WTC11 (cell line): Measurements from ENCODE around the gene SPTBN4. TPM values are rescaled to one million over a fixed set of nuclear protein-coding genes. Genes with fewer than 3 reads are reported as not detected.
A peak's percentile ranks its signal among the peaks of the same experiment; 100 is the strongest.

Experiments
- ATAC-seq: fragments of 200-7000 bp; cut with Tn5 transposase; 2 replicates; pipeline ENCODE4 v1.10.0; 2021; ENCODE audit warnings: mild to moderate bottlenecking, moderate library complexity
- CTCF ChIA-PET: fragments of 300-600 bp; sonication (Branson Sonifier 250); formaldehyde crosslinking; loops from one replicate; lab custom pipeline; 2021; ENCODE audit warnings: antibody characterized with exemption; lab: Charles Lee
- POLR2A ChIA-PET: fragments of 350-600 bp; sonication (Branson Sonifier 250); formaldehyde crosslinking; loops from one replicate; lab custom pipeline; 2021; ENCODE audit warnings: antibody characterized with exemption; lab: Charles Lee
- DNase-seq: peaks from one replicate; pipeline ENCODE4 v3.0.0; 2021; ENCODE audit warnings: low spot score
- H3K27ac Mint-ChIP-seq: 2 replicates; pipeline ENCODE4 v1.8.0; 2021; ENCODE audit warnings: mixed read lengths
- H3K27me3 Mint-ChIP-seq: 2 replicates; pipeline ENCODE4 v1.8.0; 2021; ENCODE audit warnings: low read depth, mild to moderate bottlenecking, moderate library complexity, mixed read lengths
- H3K36me3 Mint-ChIP-seq: 2 replicates; pipeline ENCODE4 v1.8.0; 2021; ENCODE audit warnings: mixed read lengths
- H3K4me1 Mint-ChIP-seq: 2 replicates; pipeline ENCODE4 v1.8.0; 2022; ENCODE audit warnings: mixed read lengths
- H3K4me3 Mint-ChIP-seq: 2 replicates; pipeline ENCODE4 v1.8.0; 2021; ENCODE audit warnings: mild to moderate bottlenecking, moderate library complexity, mixed read lengths
- H3K9me3 Mint-ChIP-seq: 2 replicates; pipeline ENCODE4 v1.8.0; 2021; ENCODE audit warnings: mixed read lengths
- CBFB ChIP-seq: sonication (generic); formaldehyde crosslinking; IDR thresholded peaks from 2 replicates; pipeline ENCODE4 v1.8.1; 2022; ENCODE audit warnings: mild to moderate bottlenecking, low read depth, missing genetic modification reagents
- ETV6 ChIP-seq: sonication (generic); formaldehyde crosslinking; IDR thresholded peaks from 2 replicates; pipeline ENCODE4 v1.8.1; 2022; ENCODE audit warnings: mild to moderate bottlenecking, missing genetic modification reagents
- FOXK1 ChIP-seq: sonication (generic); formaldehyde crosslinking; IDR thresholded peaks from 2 replicates; pipeline ENCODE4 v1.8.0; 2022; ENCODE audit warnings: mild to moderate bottlenecking, moderate library complexity, missing genetic modification reagents
- GTF2I ChIP-seq: fragments of 250-450 bp; sonication (Bioruptor Pico); conservative IDR thresholded peaks from 2 replicates; pipeline ENCODE4 v1.4.0; 2021; ENCODE audit warnings: mild to moderate bottlenecking
- HMGA2 ChIP-seq: fragments of 250-450 bp; sonication (Bioruptor Pico); IDR thresholded peaks from 2 replicates; pipeline ENCODE4 v1.4.0; 2021; ENCODE audit warnings: mild to moderate bottlenecking, moderate library complexity
- NFE2L1 ChIP-seq: sonication (generic); formaldehyde crosslinking; IDR thresholded peaks from 2 replicates; pipeline ENCODE4 v1.8.1; 2023; ENCODE audit warnings: missing genetic modification reagents
- NFYB ChIP-seq: sonication (generic); formaldehyde crosslinking; conservative IDR thresholded peaks from 2 replicates; pipeline ENCODE4 v1.8.0; 2022; ENCODE audit warnings: low read depth, missing genetic modification reagents
- NR1H2 ChIP-seq: sonication (generic); formaldehyde crosslinking; IDR thresholded peaks from 2 replicates; pipeline ENCODE4 v1.9.0; 2021; ENCODE audit warnings: mild to moderate bottlenecking, moderate library complexity, missing genetic modification reagents
- OVOL2 ChIP-seq: fragments of 250-450 bp; sonication (Bioruptor Pico); IDR thresholded peaks from 2 replicates; pipeline ENCODE4 v1.9.0; 2021; ENCODE audit warnings: mild to moderate bottlenecking, borderline replicate concordance
- SMAD3 ChIP-seq: sonication (generic); formaldehyde crosslinking; IDR thresholded peaks from 2 replicates; pipeline ENCODE4 v1.8.0; 2022; ENCODE audit warnings: missing genetic modification reagents, mild to moderate bottlenecking, borderline replicate concordance
- SMAD4 ChIP-seq: sonication (generic); formaldehyde crosslinking; IDR thresholded peaks from 2 replicates; pipeline ENCODE4 v1.8.0; 2022; ENCODE audit warnings: mild to moderate bottlenecking, missing genetic modification reagents
- SOX15 ChIP-seq: fragments of 250-450 bp; sonication (Bioruptor Pico); IDR thresholded peaks from 2 replicates; pipeline ENCODE4 v1.9.0; 2021; ENCODE audit warnings: mild to moderate bottlenecking
- SP1 ChIP-seq: sonication (generic); formaldehyde crosslinking; conservative IDR thresholded peaks from 2 replicates; pipeline ENCODE4 v1.8.1; 2022; ENCODE audit warnings: missing genetic modification reagents
- TEAD1 ChIP-seq: sonication (generic); formaldehyde crosslinking; IDR thresholded peaks from 2 replicates; pipeline ENCODE4 v1.8.0; 2022; ENCODE audit warnings: mild to moderate bottlenecking, missing genetic modification reagents
- ZNF263 ChIP-seq: sonication (generic); formaldehyde crosslinking; IDR thresholded peaks from 2 replicates; pipeline ENCODE4 v1.8.1; 2022; ENCODE audit warnings: low read depth, mild to moderate bottlenecking, moderate library complexity, missing genetic modification reagents
- ZNF416 ChIP-seq: fragments of 250-450 bp; sonication (Bioruptor Pico); IDR thresholded peaks from 2 replicates; pipeline ENCODE4 v1.9.0; 2021; ENCODE audit warnings: mild to moderate bottlenecking, inconsistent platforms
- ZNF423 ChIP-seq: fragments of 250-450 bp; sonication (Bioruptor Pico); IDR thresholded peaks from 2 replicates; pipeline ENCODE4 v2.1.2; 2022; ENCODE audit warnings: mild to moderate bottlenecking, moderate library complexity
- total RNA-seq: library from RNA; stranded (reverse); gene quantifications from 3 replicates; pipeline ENCODE4 v1.2.3, GENCODE V29; 2021
- TF ChIP-seq, protein P1 (sequence below): sonication (generic); formaldehyde crosslinking; IDR thresholded peaks from 2 replicates; pipeline ENCODE4 v1.8.0; 2023; ENCODE audit warnings: missing genetic modification reagents
- TF ChIP-seq, protein P2 (sequence below): fragments of 250-450 bp; sonication (Bioruptor Pico); IDR thresholded peaks from 2 replicates; pipeline ENCODE4 v1.9.0; 2021; ENCODE audit warnings: mild to moderate bottlenecking, borderline replicate concordance
- TF ChIP-seq, protein P3 (sequence below): sonication (generic); formaldehyde crosslinking; IDR thresholded peaks from 2 replicates; pipeline ENCODE4 v1.8.1; 2023; ENCODE audit warnings: mild to moderate bottlenecking, moderate library complexity, missing genetic modification reagents
- TF ChIP-seq, protein P4 (sequence below): fragments of 250-450 bp; sonication (Bioruptor Pico); IDR thresholded peaks from 2 replicates; pipeline ENCODE4 v1.9.0; 2021; ENCODE audit warnings: mild to moderate bottlenecking
- TF ChIP-seq, protein P5 (sequence below): sonication (generic); formaldehyde crosslinking; IDR thresholded peaks from 2 replicates; pipeline ENCODE4 v1.8.0; 2022; ENCODE audit warnings: mild to moderate bottlenecking, missing genetic modification reagents
- TF ChIP-seq, protein P6 (sequence below): fragments of 250-450 bp; sonication (Bioruptor Pico); IDR thresholded peaks from 2 replicates; pipeline ENCODE4 v1.9.0; 2021; ENCODE audit warnings: mild to moderate bottlenecking
- TF ChIP-seq, protein P7 (sequence below): sonication (generic); formaldehyde crosslinking; conservative IDR thresholded peaks from 2 replicates; pipeline ENCODE4 v1.8.1; 2022; ENCODE audit warnings: mild to moderate bottlenecking, missing genetic modification reagents

Gene SPTBN4
- total RNA-seq, 1 experiment from 2014 or later, result 2.8 TPM

DNA sequence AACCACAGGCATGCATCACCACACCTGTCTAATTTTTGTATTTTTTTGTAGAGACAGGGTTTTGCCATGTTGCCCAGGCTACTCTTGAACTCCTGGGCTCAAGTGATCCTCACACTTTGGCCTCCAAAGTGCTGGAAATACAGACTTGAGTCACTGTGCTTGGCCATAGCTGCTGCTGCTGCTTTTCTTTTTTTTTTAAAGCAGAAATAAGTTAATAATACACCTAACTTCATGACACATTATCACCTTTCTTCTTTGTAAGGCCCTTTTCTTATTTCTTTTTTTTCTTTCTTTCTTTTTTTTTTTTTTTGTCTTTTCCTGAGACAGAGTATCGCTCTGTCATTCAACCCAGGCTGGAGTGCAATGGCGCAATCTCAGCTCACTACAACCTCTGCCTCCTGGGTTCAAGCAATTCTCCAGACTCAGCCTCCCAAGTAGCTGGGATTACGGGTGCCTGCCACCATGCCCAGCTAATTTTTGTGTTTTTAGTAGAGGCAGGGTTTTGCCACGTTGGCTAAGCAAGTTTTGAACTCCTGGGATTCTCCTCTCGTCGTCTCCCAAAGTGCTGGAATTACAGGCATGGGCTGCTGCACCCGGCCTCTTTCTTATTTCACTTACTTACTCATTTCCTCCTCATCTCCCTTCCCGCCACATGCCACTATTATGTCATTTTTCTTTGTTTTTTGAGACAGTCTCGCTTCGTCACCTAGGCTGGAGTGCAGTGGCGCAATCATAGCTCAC, 118.6 kb downstream of the SPTBN4 start:
- peak overlapping the region; percentile 57; the same call in 1 of the 2 replicates for H3K27ac Mint-ChIP-seq
- no peaks in the 10 kb centered on the region for H3K9me3 Mint-ChIP-seq
- CTCF ChIA-PET, result interaction anchor here (0.8 to 1.0 kb wide), 2 partner anchors 49 to 56 kb away, joined by 3 to 4 read pairs; no protein-coding TSS in a partner anchor
- DNase-seq, result no peak
- TF ChIP-seq, protein P1, sequence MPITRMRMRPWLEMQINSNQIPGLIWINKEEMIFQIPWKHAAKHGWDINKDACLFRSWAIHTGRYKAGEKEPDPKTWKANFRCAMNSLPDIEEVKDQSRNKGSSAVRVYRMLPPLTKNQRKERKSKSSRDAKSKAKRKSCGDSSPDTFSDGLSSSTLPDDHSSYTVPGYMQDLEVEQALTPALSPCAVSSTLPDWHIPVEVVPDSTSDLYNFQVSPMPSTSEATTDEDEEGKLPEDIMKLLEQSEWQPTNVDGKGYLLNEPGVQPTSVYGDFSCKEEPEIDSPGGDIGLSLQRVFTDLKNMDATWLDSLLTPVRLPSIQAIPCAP (CRISPR knock-in tag), result no peak
- TF ChIP-seq SOX15 (no peak), CBFB (CRISPR knock-in tag) (no peak), ZNF423 (CRISPR knock-in tag) (no peak), ETV6 (no peak), NR1H2 (CRISPR knock-in tag) (no peak), NFYB (CRISPR knock-in tag) (no peak), SP1 (CRISPR knock-in tag) (no peak), HMGA2 (no peak), FOXK1 (no peak)
- TF ChIP-seq, protein P2, sequence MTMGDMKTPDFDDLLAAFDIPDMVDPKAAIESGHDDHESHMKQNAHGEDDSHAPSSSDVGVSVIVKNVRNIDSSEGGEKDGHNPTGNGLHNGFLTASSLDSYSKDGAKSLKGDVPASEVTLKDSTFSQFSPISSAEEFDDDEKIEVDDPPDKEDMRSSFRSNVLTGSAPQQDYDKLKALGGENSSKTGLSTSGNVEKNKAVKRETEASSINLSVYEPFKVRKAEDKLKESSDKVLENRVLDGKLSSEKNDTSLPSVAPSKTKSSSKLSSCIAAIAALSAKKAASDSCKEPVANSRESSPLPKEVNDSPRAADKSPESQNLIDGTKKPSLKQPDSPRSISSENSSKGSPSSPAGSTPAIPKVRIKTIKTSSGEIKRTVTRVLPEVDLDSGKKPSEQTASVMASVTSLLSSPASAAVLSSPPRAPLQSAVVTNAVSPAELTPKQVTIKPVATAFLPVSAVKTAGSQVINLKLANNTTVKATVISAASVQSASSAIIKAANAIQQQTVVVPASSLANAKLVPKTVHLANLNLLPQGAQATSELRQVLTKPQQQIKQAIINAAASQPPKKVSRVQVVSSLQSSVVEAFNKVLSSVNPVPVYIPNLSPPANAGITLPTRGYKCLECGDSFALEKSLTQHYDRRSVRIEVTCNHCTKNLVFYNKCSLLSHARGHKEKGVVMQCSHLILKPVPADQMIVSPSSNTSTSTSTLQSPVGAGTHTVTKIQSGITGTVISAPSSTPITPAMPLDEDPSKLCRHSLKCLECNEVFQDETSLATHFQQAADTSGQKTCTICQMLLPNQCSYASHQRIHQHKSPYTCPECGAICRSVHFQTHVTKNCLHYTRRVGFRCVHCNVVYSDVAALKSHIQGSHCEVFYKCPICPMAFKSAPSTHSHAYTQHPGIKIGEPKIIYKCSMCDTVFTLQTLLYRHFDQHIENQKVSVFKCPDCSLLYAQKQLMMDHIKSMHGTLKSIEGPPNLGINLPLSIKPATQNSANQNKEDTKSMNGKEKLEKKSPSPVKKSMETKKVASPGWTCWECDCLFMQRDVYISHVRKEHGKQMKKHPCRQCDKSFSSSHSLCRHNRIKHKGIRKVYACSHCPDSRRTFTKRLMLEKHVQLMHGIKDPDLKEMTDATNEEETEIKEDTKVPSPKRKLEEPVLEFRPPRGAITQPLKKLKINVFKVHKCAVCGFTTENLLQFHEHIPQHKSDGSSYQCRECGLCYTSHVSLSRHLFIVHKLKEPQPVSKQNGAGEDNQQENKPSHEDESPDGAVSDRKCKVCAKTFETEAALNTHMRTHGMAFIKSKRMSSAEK (CRISPR knock-in tag), result no peak
- TF ChIP-seq, protein P3, sequence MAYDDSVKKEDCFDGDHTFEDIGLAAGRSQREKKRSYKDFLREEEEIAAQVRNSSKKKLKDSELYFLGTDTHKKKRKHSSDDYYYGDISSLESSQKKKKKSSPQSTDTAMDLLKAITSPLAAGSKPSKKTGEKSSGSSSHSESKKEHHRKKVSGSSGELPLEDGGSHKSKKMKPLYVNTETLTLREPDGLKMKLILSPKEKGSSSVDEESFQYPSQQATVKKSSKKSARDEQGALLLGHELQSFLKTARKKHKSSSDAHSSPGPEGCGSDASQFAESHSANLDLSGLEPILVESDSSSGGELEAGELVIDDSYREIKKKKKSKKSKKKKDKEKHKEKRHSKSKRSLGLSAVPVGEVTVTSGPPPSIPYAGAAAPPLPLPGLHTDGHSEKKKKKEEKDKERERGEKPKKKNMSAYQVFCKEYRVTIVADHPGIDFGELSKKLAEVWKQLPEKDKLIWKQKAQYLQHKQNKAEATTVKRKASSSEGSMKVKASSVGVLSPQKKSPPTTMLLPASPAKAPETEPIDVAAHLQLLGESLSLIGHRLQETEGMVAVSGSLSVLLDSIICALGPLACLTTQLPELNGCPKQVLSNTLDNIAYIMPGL (CRISPR knock-in tag), result no peak
- H3K36me3 Mint-ChIP-seq, result peaks cover 51% of the 10 kb centered on the region
- no peaks in the 10 kb centered on the region for H3K4me1 Mint-ChIP-seq
- ATAC-seq, result no peak
- POLR2A ChIA-PET, result no interaction called here
- no peaks in the 10 kb centered on the region for H3K27me3 Mint-ChIP-seq
- H3K4me3 Mint-ChIP-seq, result no peak overlapping the region

DNA sequence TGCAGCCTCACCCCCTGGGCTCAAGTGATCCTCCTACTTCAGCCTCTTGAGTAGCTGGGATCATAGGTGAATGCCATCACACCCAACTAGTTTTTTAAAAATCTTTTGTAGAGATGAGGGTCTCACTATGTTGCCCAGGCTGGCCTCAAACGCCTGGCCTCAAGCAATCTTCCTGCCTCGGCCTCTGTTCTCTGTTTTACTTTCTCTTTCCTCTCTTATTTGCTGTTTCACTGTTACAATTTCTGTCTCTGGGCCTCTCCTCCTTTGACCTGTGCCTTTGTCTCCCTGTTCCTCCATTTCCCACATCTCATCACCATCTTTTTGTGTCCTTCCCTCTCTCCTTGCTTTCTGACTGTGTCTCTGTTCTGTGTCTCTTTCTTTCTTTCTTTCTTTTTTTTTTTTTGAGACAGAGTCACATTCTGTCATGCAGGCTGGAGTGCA, 119.2 kb downstream of the SPTBN4 start:
- Mint-ChIP-seq H3K9me3 (no peaks in the 10 kb centered on the region), H3K27me3 (no peaks in the 10 kb centered on the region), H3K4me1 (no peaks in the 10 kb centered on the region), H3K27ac (peak overlapping the region; percentile 57; the same call in 1 of the 2 replicates), H3K36me3 (peaks cover 47% of the 10 kb centered on the region), H3K4me3 (no peak overlapping the region)
- ChIA-PET CTCF (interaction anchor here (0.8 to 1.0 kb wide), 2 partner anchors 49 to 56 kb away, joined by 3 to 4 read pairs; no protein-coding TSS in a partner anchor), POLR2A (no interaction called here)
- DNase-seq (no peak), ATAC-seq (no peak)
- TF ChIP-seq, protein P1 (CRISPR knock-in tag), result no peak
- TF ChIP-seq TEAD1 (CRISPR knock-in tag) (no peak), ZNF263 (CRISPR knock-in tag) (no peak), ZNF416 (CRISPR knock-in tag) (no peak), SP1 (CRISPR knock-in tag) (no peak), SMAD3 (CRISPR knock-in tag) (no peak), OVOL2 (CRISPR knock-in tag) (no peak), GTF2I (CRISPR knock-in tag) (no peak), NFE2L1 (no peak), SMAD4 (CRISPR knock-in tag) (no peak)
- TF ChIP-seq, protein P4, sequence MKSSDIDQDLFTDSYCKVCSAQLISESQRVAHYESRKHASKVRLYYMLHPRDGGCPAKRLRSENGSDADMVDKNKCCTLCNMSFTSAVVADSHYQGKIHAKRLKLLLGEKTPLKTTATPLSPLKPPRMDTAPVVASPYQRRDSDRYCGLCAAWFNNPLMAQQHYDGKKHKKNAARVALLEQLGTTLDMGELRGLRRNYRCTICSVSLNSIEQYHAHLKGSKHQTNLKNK (CRISPR knock-in tag), result no peak
- TF ChIP-seq, protein P5, sequence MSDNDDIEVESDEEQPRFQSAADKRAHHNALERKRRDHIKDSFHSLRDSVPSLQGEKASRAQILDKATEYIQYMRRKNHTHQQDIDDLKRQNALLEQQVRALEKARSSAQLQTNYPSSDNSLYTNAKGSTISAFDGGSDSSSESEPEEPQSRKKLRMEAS (CRISPR knock-in tag), result no peak
- TF ChIP-seq, protein P6, sequence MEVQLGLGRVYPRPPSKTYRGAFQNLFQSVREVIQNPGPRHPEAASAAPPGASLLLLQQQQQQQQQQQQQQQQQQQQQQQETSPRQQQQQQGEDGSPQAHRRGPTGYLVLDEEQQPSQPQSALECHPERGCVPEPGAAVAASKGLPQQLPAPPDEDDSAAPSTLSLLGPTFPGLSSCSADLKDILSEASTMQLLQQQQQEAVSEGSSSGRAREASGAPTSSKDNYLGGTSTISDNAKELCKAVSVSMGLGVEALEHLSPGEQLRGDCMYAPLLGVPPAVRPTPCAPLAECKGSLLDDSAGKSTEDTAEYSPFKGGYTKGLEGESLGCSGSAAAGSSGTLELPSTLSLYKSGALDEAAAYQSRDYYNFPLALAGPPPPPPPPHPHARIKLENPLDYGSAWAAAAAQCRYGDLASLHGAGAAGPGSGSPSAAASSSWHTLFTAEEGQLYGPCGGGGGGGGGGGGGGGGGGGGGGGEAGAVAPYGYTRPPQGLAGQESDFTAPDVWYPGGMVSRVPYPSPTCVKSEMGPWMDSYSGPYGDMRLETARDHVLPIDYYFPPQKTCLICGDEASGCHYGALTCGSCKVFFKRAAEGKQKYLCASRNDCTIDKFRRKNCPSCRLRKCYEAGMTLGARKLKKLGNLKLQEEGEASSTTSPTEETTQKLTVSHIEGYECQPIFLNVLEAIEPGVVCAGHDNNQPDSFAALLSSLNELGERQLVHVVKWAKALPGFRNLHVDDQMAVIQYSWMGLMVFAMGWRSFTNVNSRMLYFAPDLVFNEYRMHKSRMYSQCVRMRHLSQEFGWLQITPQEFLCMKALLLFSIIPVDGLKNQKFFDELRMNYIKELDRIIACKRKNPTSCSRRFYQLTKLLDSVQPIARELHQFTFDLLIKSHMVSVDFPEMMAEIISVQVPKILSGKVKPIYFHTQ (CRISPR knock-in tag), result no peak
- TF ChIP-seq, protein P7, sequence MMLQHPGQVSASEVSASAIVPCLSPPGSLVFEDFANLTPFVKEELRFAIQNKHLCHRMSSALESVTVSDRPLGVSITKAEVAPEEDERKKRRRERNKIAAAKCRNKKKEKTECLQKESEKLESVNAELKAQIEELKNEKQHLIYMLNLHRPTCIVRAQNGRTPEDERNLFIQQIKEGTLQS (CRISPR knock-in tag), result no peak
